Activated CD4-positive, alpha-beta T cell treated with anti-CD3 and anti-CD28 coated beads, Interleukin-2, Interleukin-4, amounts not matched to agents 100 ng/mL and 50 ng/mL, durations not matched to agents 16 hours and 8 hours (primary cell): ENCODE results near the gene TAC4.

ENCODE experiments used
- DNase-seq: peaks from one replicate; pipeline ENCODE4 v3.0.0-alpha.2; 2020; ENCODE audit warnings: low spot score

TAC4 gene

GRCh38 chr17:49872754-49873377, 25.0 kb upstream of the TAC4 start:
- DNase-seq = no peak

GRCh38 chr17:49871211-49871610, 23.3 kb upstream of the TAC4 start:
- DNase-seq = no peak

DNA sequence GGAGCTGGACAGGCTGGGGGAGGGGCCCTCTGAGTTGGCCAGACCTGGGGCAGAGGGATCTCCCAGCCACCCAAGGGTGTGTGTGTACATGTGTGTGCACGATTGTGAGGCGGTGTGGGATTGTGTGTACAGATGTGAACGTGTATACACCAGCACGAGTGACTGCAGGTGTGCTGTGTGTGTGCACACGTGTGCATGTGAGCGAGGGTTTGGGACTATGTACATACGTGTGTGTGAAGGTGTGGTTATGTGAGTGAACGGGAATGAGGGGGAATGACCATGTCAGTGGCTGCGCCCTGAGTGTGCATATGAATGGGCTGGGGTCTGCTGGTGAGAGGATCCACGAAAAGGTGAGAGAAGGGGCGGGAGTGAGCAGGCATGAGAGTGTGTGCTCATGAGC, 22.4 kb upstream of the TAC4 start:
- DNase-seq = no peak

GRCh38 chr17:49869038-49869374, 21.1 kb upstream of the TAC4 start:
- no peak for DNase-seq

- no peak for DNase-seq
Measured at GRCh38 chr17:49866882-49867413, 19.1 kb upstream of the TAC4 start.

GRCh38 chr17:49866019-49866380, 18.1 kb upstream of the TAC4 start:
- no peak for DNase-seq

- DNase-seq = no peak
Measured at GRCh38 chr17:49862781-49863331, 15.0 kb upstream of the TAC4 start.

DNA sequence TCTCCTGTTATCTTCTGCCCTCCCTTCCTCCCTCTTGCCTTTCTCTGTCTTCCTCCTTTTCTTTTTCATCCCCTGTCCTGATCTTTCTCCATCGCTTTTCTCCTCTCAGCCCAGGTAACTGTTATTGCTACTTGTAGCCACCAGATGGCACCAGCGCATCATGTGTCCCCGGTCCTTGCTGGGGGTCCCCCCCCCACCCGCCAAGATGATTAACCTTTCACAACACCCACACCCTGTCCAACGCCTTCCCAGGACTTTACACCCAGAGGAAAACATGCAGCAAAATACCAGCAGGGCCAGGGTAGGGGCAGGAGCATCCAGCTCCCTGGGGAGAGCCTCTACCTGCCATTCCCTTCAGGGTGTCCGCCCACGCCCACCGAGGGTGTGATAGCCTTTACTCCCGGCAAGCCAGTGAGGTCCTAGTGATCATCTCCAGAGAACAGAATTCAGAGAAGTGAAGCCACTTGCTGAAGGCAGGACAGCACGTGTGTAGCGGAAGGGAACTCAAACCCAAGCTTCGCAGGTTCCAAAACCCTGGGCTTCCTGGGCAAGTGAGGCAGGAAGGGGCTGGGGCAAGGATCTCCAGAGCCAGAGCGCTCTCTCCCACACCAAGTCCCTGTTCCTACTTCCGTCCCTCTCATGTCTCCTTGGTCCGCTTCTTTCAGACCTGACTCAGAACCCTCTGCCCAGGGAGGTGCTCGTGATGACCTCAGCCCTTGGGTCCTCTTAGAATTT, 13.4 kb upstream of the TAC4 start:
- peak; percentile 32 for DNase-seq

DNA sequence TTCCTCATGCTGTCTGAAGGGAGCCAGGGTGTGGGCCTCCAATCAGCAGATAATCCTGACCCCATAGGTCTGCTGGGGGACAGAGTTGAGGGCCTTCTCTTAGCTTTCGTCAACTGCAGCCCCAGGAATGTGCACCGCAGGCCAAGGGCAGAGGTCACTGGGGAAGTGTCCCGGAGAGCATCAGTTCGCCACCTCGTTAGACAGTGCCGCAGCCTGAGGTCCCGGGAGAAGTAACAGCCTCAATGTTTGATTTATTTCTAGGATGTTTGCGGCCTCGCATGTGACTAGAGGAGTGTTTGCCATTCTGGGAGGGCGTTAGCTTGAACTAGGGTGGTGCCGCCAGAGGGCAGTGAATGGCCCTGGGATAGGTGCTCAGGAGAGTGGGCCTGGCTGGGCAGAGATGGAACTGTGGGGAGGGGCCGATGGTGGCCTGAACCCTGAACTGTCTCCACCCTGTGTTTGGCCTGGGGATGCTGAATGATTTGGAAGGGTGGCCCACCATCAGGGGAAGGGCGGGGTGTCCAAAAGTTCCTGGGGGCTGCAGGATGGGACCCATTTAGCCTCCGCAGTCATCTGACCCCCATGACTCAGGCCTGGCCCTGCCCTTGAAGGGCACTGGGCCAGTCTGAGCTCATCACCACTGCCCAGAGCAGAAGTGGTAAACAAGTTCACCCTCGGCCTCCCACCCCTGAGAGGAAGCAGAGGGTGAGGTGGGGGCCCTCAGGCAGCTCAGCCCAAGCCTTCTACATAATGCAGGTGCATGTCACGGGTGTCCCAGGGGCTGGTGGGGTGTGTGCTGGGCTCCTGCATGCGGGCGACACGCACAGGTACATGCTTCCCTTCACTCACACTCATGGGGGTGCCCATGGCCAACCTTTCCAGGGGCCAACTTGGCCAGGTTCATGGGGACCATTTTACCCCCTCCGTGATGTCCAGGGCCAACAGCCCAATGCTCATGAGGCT, 12.4 kb upstream of the TAC4 start:
- no peak for DNase-seq

- DNase-seq = no peak
Measured at GRCh38 chr17:49858796-49859195, 10.9 kb upstream of the TAC4 start.

DNA sequence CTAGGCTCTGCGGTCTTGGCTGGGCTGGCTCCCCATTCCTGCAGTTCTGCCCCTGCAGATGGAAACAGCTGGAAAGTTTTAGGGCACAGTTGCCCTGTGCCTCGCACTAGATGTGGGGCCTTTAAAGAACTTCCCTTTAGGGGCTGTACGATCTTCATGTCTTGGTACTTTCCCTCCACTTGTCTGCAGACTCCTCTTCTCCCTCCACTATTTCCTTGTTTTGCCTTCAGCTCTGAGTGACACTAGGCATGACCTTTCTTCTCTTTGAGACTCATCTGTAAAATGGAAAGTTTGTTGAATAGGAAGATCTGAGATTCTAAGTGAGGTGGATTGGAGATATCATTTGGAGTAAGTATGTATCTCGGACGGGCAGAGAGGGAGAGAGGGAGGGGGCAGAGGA, 6.3 kb upstream of the TAC4 start:
- DNase-seq = no peak

- no peak for DNase-seq
Measured at GRCh38 chr17:49853470-49854015, 5.7 kb upstream of the TAC4 start.

- DNase-seq = peak; percentile 55
Measured at GRCh38 chr17:49851387-49852291, 3.8 kb upstream of the TAC4 start.

- DNase-seq = no peak
Measured at GRCh38 chr17:49850772-49851386, 3.0 kb upstream of the TAC4 start.

DNA sequence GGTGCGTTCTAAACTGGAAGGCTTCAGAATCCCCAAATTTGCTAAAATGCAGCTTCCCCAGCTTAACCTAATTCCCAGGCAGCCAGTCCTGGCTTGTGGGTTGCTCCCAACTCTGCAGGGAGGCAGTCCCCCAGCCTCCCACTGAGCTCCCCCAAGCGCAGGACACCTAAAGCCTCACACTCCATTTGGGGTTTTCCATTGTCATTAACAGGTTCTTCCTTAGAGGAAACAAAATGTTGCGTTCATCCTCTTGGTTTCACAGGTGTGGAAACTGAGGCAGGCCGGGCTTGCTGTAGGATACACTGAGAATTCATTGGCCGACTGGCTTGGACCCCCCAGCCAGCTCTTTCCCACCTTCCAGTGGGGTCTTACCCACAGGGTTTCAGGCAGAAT, 2.3 kb upstream of the TAC4 start:
- DNase-seq = no peak

DNA sequence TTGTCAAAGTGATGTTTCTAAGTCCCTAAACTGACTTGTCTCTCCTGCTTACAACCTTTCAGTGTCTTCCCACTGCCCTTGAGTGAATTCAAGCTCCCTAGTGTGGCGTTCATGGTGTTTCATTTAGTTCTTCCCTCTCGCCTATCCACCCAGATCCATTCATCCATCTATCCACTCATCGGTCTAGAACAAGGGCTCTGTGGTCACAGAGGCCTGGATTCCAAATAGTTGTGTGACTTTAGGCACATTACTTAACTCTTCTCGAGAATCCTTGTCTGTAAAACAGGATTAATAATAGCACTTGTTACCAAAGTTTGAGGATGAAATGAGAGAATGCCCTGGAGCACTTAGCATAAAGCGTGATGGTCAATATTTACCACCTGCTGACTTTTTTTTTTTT, 870 bp upstream of the TAC4 start:
- DNase-seq = no peak

GRCh38 chr17:49846938-49847712, 744 bp downstream of the TAC4 start:
- DNase-seq = no peak

DNA sequence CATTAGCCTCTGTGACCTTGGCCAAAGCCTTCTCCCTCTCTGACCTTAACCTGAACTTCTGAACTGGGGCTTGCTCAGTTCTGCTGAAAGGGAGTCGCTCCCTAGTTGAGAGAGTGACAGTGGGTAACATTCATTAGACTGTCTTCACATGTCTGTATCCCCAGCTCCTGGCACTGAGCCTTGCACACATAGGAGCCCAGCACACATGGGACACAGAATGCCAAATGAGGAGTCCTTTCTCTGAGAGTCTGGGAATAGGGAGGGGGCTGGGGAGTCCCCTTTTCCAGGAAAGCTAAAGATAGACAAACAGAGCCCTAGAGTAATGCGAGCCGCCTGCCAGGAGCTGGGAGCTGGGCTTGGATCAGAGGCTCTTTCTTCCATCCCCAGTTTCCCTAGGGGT, 2.5 kb downstream of the TAC4 start:
- DNase-seq = no peak

DNA sequence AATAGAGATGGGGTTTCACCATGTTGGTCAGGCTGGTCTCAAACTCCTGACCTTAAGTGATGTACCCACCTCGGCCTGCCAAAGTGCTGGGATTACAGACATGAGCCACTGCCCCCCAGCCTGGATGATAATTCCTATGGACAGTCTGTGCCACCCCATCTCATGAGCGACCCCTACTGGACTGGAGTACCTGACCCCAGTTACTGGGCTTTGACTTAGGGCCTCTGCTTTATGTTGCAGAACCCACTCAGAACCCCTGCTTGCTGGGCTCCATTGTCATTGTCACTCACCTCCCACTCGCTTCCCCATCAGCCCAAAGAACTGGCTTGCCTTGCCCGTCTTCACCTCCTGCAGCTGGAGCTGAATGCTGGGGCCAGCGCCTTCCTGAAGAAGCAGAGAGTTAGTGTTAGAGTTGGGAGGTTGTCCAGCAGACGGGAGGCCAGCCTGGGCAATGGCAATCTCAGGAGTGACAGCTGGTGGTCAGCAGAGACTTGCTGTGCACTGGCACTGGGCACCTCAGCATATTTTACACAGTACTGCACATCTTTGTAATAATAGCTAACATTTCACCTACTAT, 4.0 kb downstream of the TAC4 start:
- DNase-seq = peak; percentile 17
